Immature natural killer cell (primary cell): ENCODE measurements around the gene DLG4. TPM values are rescaled to one million over a fixed set of nuclear protein-coding genes. Genes with fewer than 3 reads are reported as not detected.
A peak's percentile ranks its signal among the peaks of the same experiment; 100 is the strongest.

Experiments used
- DNase-seq, 3 donors: peaks; one replicate each; pipeline ENCODE4 v3.0.0; 2022; ENCODE audit warnings: mixed read lengths in 1 of 3
- H3K27ac Mint-ChIP-seq, 6 donors: one replicate each; pipeline ENCODE4 v1.8.0; 2020; ENCODE audit warnings: mixed read lengths in 6 of 6, mild to moderate bottlenecking in 5 of 6, inconsistent platforms in 4 of 6, moderate library complexity in 3 of 6
- H3K27me3 Mint-ChIP-seq, 3 donors: one replicate each; pipeline ENCODE4 v1.8.0; 2020 to 2021; ENCODE audit warnings: low read depth in 3 of 3, mild to moderate bottlenecking in 3 of 3, mixed read lengths in 3 of 3, moderate library complexity in 3 of 3, inconsistent platforms in 1 of 3
- H3K36me3 Mint-ChIP-seq, 3 donors: one replicate each; pipeline ENCODE4 v1.8.0; 2020; ENCODE audit warnings: mixed read lengths in 3 of 3, inconsistent platforms in 2 of 3, mild to moderate bottlenecking in 2 of 3
- H3K4me1 Mint-ChIP-seq, 2 donors: one replicate each; pipeline ENCODE4 v1.8.0; 2020; ENCODE audit warnings: inconsistent platforms in 2 of 2, mild to moderate bottlenecking in 2 of 2, mixed read lengths in 2 of 2, moderate library complexity in 1 of 2
- H3K4me3 Mint-ChIP-seq, 5 donors: one replicate each; pipeline ENCODE4 v1.8.0; 2020; ENCODE audit warnings: mild to moderate bottlenecking in 5 of 5, mixed read lengths in 5 of 5, inconsistent platforms in 3 of 5, moderate library complexity in 3 of 5
- H3K9me3 Mint-ChIP-seq, 6 donors: one replicate each; pipeline ENCODE4 v1.8.0; 2020; ENCODE audit warnings: mild to moderate bottlenecking in 6 of 6, mixed read lengths in 6 of 6, inconsistent platforms in 4 of 6, moderate library complexity in 3 of 6
- polyA plus RNA-seq, 3 donors: library from polyadenylated mRNA; unstranded; fragments of 300-500 nt; fragmentation: Illumina TruSeq; gene quantifications; one replicate each; pipeline ENCODE4 v1.2.3, GENCODE V29; 2021

The DLG4 gene
- polyA plus RNA-seq, 3 donors from 2014 or later = 0.36 TPM; not detected in 2

DNA sequence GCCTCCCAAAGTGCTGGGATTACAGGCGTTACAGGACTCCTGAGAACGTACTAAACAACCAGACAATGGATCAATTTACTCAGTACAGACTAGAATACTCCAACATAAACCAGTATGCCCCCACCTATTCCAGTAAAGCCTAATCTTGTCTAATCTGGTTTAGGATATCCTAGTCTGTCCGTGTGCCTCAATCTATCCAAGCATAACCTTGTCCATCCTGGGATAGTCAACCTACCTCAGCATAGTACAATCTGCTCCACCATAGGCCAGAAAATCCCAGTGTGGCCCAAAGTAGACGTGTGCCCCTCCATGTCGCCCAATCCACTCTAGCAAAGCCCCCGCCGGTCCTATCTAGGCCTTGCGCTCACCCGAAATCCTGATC, 14.1 kb upstream of the DLG4 start:
- peak overlapping the region; percentile 88 to 98 (median 92) for H3K4me3 Mint-ChIP-seq
- H3K9me3 Mint-ChIP-seq = no peaks in the 10 kb centered on the region
- H3K4me1 Mint-ChIP-seq = peaks cover 45 to 55% of the 10 kb centered on the region in 2 donors
- H3K36me3 Mint-ChIP-seq = peaks cover 4 to 21% (median 4%) of the 10 kb centered on the region in 3 donors
- DNase-seq = no peak
- H3K27ac Mint-ChIP-seq = peak overlapping the region; percentile 86 to 93 (median 87)
- H3K27me3 Mint-ChIP-seq = peaks cover 6 to 18% (median 12%) of the 10 kb centered on the region in 3 donors

DNA sequence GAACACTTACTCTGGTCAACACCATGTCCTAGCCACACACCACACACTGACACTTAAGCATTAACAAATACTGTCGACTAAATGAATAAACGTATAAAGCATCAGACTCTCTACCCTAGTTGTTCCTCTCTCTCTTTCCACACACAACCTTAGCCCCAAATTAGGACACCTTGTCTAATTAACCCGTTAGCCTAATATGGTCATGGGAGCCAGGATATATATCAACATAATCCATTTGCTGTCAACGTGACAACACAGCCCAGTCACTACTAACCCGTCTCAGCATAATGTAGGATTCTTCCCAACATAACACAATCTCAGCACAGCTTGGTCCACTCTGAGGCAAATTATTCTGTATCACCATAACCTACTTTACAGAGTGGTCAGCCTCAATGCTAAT, 12.5 kb upstream of the DLG4 start:
- peak overlapping the region in 1 of 6 donors; percentile 37 for H3K27ac Mint-ChIP-seq
- H3K4me1 Mint-ChIP-seq = peaks cover 43 to 50% of the 10 kb centered on the region in 2 donors
- H3K4me3 Mint-ChIP-seq = peak overlapping the region in 4 of 5 donors; percentile 6 to 93 (median 16)
- H3K9me3 Mint-ChIP-seq = no peaks in the 10 kb centered on the region
- peaks cover 7 to 26% (median 9%) of the 10 kb centered on the region in 3 donors for H3K36me3 Mint-ChIP-seq
- DNase-seq = no peak
- peaks cover 6 to 15% (median 11%) of the 10 kb centered on the region in 3 donors for H3K27me3 Mint-ChIP-seq

DNA sequence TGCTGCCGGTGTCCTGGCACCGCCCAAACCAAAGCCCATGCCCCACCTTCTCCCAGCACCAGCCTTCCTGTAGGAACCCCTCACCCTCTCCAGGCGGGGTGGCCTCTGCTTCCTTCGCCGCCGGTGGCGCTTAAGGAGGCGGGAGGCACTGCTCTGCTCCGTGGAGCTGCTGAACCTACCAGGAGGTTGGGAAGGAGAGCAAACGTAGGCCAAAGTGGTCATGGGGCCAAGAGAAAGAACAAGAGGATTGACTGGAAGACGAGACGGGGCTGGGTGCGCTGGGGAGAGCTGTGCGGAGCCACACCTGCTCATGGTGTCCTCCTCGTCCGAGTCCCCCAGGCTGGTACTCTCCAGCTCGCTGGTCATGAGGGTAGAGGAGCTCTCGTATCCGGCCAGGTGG, 9.9 kb upstream of the DLG4 start:
- H3K9me3 Mint-ChIP-seq = no peaks in the 10 kb centered on the region
- H3K4me1 Mint-ChIP-seq = peaks cover 24 to 25% of the 10 kb centered on the region in 2 donors
- peaks cover 7 to 12% (median 9%) of the 10 kb centered on the region in 3 donors for H3K27me3 Mint-ChIP-seq
- H3K4me3 Mint-ChIP-seq = no peak overlapping the region
- no peak for DNase-seq
- no peak overlapping the region for H3K27ac Mint-ChIP-seq
- H3K36me3 Mint-ChIP-seq = peaks cover 7 to 16% (median 9%) of the 10 kb centered on the region in 3 donors

DNA sequence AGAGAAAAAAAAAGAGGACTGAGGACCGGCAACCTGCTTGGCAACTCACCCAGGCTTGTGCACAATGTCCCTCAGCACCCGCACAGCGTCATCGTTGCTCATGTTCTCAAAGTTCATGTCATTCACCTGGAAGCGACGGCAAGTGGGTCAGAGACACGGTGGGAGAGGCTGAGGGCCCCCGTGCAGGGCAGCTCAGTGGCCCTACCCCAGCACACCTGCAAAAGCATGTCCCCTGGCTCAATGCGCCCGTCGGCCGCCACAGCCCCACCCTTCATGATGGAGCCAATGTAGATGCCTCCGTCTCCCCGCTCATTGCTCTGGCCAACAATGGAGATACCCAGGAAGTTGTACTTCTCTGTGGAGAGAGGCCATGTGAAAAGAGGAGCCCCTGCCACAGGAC, 9.3 kb upstream of the DLG4 start:
- H3K27ac Mint-ChIP-seq = no peak overlapping the region
- H3K36me3 Mint-ChIP-seq = peaks cover 8 to 18% (median 9%) of the 10 kb centered on the region in 3 donors
- H3K4me1 Mint-ChIP-seq = peaks cover 20 to 21% of the 10 kb centered on the region in 2 donors

DNA sequence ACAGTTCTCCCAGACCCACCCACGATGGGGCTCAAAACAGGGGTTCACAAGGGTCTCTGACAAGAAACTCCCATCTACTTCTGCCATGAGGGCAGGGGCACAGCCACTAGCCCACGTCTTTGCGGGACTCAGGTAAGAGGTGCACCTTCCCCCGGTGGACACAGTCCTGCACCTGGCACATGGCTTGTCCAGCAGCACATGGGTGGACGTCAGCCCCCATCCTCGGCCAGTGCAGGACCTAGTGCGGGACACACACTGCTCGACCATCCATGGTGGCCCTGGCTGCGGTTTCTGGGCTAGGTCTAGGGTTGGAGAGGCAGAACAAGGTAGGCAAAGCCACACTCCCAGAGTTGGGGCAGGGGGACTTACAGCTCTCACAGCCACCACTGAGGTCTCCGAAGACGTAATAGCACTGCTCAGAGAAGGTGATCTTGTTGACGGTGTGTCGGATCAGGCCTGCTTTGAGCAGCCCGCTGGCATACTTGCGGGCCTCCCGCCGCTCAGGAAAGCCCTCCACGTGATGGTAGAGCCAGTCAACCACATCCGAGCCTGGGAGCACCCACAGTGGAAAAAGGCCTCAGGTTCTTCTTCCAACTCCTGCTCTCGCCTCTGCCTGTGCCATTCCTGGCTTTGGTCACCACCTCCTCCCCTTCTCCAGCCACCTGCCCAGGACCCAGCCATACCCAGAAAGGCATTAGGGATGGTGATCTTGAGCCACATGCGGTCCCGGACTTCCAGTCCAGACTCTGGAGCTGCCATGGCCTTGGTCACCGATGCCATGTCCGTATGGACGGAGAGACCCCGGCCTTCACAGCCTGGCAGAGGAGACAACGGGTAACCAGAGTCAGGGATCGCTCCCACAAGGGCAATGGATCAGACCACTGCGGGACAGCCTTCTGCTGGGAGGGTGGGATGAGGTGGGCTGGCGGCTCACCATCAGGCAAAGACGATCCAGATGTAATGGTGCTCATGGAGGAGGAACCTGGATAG, 7.4 kb upstream of the DLG4 start:
- Mint-ChIP-seq H3K9me3 (no peaks in the 10 kb centered on the region), H3K27ac (peak overlapping the region in 1 of 6 donors; percentile 23), H3K36me3 (peaks cover 11 to 21% (median 12%) of the 10 kb centered on the region in 3 donors), H3K27me3 (peaks cover 0 to 5% (median 2%) of the 10 kb centered on the region in 3 donors), H3K4me1 (peaks cover 3 to 5% of the 10 kb centered on the region in 2 donors), H3K4me3 (no peak overlapping the region)
- no peak for DNase-seq

More for the DNA sequence above, 9.3 kb upstream of the DLG4 start:
- Mint-ChIP-seq H3K27me3 (peaks cover 4 to 6% (median 5%) of the 10 kb centered on the region in 3 donors), H3K9me3 (no peaks in the 10 kb centered on the region), H3K4me3 (no peak overlapping the region)
- no peak for DNase-seq

DNA sequence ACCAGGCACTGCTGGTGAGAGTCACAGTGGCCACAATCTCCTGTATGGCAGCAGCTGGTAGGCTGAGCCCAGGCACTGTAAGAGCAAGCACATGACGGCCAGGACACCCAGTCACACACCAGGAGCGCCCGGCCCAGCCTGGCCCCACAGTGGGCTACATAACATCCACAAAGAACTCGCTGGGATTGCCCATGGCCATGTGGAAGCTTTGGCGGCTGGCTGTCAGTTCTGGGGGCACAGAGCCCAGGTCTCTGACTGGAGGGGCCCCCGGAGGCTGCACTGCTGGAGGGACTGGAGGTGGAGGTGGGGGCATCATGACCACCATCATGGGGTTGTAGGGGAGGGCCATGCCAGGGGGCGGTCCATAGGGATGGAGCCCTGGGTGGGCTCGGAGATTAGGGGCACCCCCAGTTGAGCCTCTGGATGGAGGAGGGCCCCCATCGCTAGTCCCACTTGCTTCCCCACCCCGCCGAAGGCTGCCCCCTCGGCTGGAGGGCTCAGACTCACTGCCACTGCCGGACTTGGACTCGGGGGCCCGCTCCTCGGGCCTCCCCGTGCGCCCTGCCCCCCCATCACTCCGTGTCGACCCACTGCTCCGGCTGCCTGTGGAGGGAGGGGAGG, 6.2 kb upstream of the DLG4 start:
- no peak overlapping the region for H3K27ac Mint-ChIP-seq
- H3K4me1 Mint-ChIP-seq = peaks cover 8 to 10% of the 10 kb centered on the region in 2 donors
- no peak overlapping the region for H3K4me3 Mint-ChIP-seq
- H3K36me3 Mint-ChIP-seq = peaks cover 9 to 19% (median 10%) of the 10 kb centered on the region in 3 donors
- H3K9me3 Mint-ChIP-seq = no peaks in the 10 kb centered on the region
- no peak for DNase-seq
- peaks cover 0 to 3% (median under 1%) of the 10 kb centered on the region in 3 donors for H3K27me3 Mint-ChIP-seq

DNA sequence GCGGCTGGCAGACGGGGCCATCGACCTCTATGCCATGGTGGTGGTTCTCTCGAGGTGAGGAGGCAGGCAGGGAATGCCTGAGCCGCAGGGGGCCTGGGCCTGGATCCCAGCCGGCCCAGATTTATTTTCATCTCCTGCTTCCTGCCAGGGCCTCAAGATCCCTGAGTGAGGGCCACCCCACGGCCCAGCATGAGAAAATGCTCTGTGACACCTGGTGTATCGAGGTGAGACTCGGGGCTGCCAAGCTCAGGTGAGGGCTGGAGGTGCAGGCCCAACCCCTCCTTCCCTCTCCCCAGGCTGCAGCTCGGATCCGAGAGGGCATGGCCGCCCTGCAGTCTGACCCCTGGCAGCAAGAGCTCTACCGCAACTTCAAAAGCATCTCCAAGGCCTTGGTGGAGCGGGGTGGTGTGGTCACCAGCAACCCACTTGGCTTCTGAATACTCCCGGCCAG, 5.0 kb upstream of the DLG4 start:
- Mint-ChIP-seq H3K27ac (no peak overlapping the region), H3K36me3 (peaks cover 7 to 14% (median 10%) of the 10 kb centered on the region in 3 donors), H3K4me1 (peaks cover 17 to 19% of the 10 kb centered on the region in 2 donors), H3K4me3 (no peak overlapping the region), H3K27me3 (peaks cover 0 to 3% (median 0%) of the 10 kb centered on the region in 3 donors), H3K9me3 (no peaks in the 10 kb centered on the region)
- no peak for DNase-seq

DNA sequence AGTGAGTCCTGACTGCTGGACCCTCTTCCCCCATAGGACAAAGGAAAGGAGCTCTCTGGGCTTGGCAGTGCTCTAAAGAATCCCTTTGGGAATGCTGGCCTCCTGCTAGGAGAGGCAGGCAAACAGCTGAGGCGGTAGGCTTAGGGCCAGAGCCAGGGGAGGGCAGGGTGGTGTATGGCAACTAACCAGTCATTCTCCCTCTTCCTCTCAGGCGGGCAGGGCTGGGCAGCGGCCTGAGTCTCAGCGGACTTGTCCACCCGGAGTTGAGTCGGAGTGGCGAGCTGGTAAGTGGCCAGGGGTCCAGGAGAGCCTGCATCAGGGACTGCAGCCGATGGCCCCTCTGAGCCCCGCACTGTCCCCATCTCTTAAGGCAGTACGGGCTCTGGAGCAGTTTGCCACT, 4.5 kb upstream of the DLG4 start:
- Mint-ChIP-seq H3K27me3 (peaks cover 0 to 3% (median 2%) of the 10 kb centered on the region in 3 donors), H3K4me3 (no peak overlapping the region), H3K27ac (peak overlapping the region in 1 of 6 donors; percentile 59), H3K4me1 (peaks cover 22 to 25% of the 10 kb centered on the region in 2 donors), H3K9me3 (no peaks in the 10 kb centered on the region), H3K36me3 (peaks cover 7 to 14% (median 10%) of the 10 kb centered on the region in 3 donors)
- no peak for DNase-seq

DNA sequence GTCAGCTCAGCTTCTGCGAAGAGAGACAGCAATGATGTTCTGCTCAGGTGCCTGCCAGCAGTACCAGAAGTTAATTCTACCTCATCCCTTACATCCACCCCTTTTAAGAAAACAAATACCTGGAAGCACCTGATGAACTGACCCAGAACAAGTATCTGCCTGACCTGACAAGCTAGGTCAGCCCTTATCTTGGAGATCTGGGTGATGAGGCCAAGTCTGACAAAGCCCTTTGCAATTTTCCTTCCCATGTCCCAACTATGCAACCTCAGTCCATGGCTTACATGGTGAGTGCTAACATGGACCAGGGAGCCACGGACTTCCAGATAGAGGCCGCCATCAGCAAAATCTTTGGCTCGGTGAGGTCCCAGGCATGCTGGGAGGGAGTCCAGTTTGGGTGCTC, 3.7 kb upstream of the DLG4 start:
- no peak for DNase-seq
- Mint-ChIP-seq H3K4me1 (peaks cover 27 to 28% of the 10 kb centered on the region in 2 donors), H3K9me3 (no peaks in the 10 kb centered on the region), H3K4me3 (no peak overlapping the region), H3K27me3 (peaks cover 0 to 3% (median 2%) of the 10 kb centered on the region in 3 donors), H3K27ac (no peak overlapping the region), H3K36me3 (peaks cover 7 to 14% (median 10%) of the 10 kb centered on the region in 3 donors)

DNA sequence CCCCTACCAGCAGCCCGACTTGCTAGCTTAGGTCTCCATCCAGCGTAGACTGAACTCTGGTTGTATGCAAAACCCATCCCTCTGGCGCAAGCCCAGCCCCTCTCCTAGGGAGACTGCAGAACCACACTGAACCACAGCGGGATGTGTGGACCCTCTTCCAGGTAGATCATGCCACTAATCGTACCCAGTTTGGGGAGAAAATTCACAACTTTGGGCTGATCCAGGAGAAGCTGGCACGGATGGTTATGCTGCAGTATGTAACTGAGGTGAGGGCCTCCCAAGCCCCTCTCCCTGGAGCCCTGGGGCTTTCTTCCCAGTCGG, 3.3 kb upstream of the DLG4 start:
- no peak overlapping the region for H3K4me3 Mint-ChIP-seq
- no peaks in the 10 kb centered on the region for H3K9me3 Mint-ChIP-seq
- peaks cover 4 to 10% (median 6%) of the 10 kb centered on the region in 3 donors for H3K36me3 Mint-ChIP-seq
- H3K27ac Mint-ChIP-seq = no peak overlapping the region
- H3K27me3 Mint-ChIP-seq = peaks cover 0 to 3% (median 2%) of the 10 kb centered on the region in 3 donors
- no peak for DNase-seq
- peaks cover 27 to 28% of the 10 kb centered on the region in 2 donors for H3K4me1 Mint-ChIP-seq

DNA sequence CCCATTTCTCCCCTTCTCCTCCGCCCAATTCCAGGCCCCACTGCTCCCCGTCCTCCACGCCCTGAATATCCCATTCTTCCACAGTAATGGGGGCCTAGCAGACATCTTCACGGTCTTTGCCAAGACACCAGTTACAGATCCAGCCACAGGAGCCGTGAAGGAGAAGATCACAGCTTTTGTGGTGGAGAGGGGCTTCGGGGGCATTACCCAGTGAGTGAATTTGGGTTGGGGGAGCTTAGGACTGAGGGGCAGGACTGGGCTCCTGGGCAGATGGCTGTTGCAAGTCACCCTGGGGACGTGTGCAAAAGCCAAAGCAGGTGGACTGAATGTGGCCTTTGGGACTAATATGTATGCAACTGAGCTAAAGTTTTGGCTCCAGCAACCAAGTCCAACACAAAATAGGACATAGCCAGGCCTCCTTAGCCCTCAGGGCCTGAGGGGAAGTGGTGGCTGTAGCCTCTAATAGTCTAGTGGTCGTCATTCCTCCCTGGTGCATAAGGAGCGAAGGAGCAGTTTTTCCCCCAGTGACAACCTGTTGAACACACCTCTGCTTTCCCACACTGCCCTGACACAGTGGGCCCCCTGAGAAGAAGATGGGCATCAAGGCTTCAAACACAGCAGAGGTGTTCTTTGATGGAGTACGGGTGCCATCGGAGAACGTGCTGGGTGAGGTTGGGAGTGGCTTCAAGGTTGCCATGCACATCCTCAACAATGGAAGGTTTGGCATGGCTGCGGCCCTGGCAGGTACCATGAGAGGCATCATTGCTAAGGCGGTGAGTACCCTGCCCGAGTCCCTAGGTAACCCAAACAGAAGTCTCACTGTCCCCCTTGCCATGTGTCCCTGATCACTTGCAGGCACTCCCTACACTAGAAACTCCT, 2.7 kb upstream of the DLG4 start:
- Mint-ChIP-seq H3K27ac (peak overlapping the region in 2 of 6 donors; percentile 34 to 90), H3K4me1 (peaks cover 28% of the 10 kb centered on the region in 2 donors), H3K4me3 (peak overlapping the region in 2 of 5 donors; percentile 24 to 33), H3K27me3 (peaks cover 0 to 3% (median 3%) of the 10 kb centered on the region in 3 donors), H3K9me3 (no peaks in the 10 kb centered on the region), H3K36me3 (peaks cover 4 to 8% (median 5%) of the 10 kb centered on the region in 3 donors)
- DNase-seq = no peak

DNA sequence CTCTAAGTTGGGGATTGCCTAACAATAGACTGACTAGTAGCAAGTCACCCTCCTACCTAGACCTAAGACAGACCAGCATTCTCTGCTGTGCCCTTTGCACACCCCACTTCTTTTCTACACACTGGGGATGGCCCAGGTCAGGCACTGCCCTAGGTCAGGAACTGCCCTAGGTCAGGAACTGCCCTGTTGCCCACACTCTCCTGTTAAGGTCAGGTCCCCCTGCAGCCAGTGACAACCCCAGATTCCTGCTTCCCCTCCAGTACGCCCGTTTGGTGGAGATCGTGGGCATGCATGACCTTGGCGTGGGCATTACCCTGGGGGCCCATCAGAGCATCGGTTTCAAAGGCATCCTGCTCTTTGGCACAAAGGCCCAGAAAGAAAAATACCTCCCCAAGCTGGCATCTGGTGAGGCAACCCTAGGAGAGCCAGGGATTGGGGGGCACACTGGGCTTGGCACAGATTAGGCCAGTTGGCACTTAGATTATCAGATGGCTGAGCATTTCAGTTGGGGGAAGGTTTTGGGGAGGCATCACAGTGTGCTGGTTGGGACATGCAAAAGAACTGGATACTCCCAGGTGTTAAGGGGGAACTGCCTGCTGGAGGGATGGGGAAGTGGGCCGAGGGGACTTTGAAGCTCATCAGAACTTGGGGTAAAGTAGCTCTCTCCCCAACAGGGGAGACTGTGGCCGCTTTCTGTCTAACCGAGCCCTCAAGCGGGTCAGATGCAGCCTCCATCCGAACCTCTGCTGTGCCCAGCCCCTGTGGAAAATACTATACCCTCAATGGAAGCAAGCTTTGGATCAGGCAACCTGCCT, 1.8 kb upstream of the DLG4 start:
- Mint-ChIP-seq H3K4me1 (peaks cover 32% of the 10 kb centered on the region in 2 donors), H3K9me3 (no peaks in the 10 kb centered on the region), H3K27me3 (peaks cover 0 to 5% (median 3%) of the 10 kb centered on the region in 3 donors), H3K4me3 (peak overlapping the region; percentile 60 to 93 (median 90)), H3K36me3 (peaks cover 4 to 8% (median 5%) of the 10 kb centered on the region in 3 donors), H3K27ac (peak overlapping the region; percentile 83 to 95 (median 90))
- DNase-seq = no peak
